Fibroblast of mammary gland (primary cell): Measurements from ENCODE around the gene CDIPT.

Experiments
- DNase-seq: peaks from one replicate; pipeline ENCODE4 v3.0.0-alpha.2; 2010; ENCODE audit warnings: low read depth
- H3K4me3 ChIP-seq: 2 replicates; pipeline ENCODE4 v1.5.1; 2011; ENCODE audit warnings: low read depth, mild to moderate bottlenecking, low read length, moderate library complexity; ENCODE audit not compliant: control insufficient read depth
- CTCF ChIP-seq: conservative IDR thresholded peaks from 2 replicates; pipeline ENCODE4 v1.5.1; 2011; ENCODE audit warnings: low read depth, low read length, inconsistent platforms; ENCODE audit not compliant: control insufficient read depth, insufficient read depth

The CDIPT gene

GRCh38 chr16:29815793-29816693, 47.0 kb downstream of the CDIPT start, which contains the start of gene PAGR1:
Gene PAGR1 (plus strand): TSS chr16:29816152. CDS start chr16:29816526, 374 bp downstream.
- peak within 1 kb of the TSS; percentile 80 for H3K4me3 ChIP-seq
- DNase-seq: peak; percentile 100
- TF ChIP-seq CTCF: peak; percentile 69

DNA sequence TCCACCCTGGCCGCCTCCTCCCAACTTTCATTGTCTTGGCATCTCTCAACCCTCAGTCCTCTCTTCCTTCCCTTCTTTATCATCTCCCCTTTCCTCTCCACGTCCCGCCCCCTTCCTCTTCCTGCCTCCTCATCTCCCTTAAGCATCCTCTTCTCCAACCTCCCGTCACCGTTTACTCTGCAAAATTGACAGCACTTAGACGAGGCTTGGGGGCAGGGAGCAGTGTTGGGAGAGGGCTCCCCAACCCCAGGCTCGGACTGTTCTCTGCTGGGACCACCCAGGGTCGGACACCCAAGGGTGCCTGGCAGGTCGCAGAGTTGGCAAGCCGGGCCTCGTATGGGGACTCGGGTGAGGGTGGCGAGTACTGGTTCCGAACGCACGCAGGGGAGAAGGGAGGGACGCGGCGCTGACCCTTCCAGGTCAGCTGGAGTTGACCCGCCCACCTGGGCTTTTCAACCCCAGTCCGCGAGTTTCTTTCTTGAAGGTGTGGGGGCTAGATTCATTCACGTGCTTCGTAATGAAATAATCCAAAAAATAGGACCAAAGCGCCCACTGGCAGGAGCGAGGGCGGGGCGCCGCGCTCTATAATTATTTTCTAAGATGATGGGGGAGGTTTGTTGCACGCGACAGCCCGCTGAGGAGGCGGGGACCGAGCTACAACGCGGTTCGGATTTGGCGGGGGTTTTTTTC, 47.8 kb downstream of the CDIPT start:
- no peak for DNase-seq
- TF ChIP-seq CTCF: no peak
- peak overlapping the region; percentile 80 for H3K4me3 ChIP-seq

DNA sequence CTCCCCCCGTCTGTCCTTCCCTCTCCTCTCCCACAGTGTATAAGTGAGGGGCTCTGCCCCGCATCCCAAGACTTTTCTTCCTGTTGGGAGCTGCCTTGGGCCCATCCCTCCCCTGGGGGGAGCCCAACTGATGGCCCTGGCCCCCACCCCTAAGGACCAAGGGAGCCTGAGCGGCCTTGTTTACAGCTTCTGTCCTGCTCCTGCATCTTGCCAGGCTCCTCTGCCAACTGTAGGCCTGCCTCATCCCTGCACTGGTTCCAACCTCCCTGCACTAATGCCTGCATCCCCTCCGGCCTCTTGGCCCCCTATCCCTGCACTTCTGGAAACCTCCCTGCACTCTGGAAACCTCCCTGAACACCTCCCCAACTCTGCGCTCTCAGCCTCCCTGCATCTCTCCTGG, 48.4 kb downstream of the CDIPT start:
- DNase-seq: no peak
- no peak overlapping the region for H3K4me3 ChIP-seq
- no peak for TF ChIP-seq CTCF

DNA sequence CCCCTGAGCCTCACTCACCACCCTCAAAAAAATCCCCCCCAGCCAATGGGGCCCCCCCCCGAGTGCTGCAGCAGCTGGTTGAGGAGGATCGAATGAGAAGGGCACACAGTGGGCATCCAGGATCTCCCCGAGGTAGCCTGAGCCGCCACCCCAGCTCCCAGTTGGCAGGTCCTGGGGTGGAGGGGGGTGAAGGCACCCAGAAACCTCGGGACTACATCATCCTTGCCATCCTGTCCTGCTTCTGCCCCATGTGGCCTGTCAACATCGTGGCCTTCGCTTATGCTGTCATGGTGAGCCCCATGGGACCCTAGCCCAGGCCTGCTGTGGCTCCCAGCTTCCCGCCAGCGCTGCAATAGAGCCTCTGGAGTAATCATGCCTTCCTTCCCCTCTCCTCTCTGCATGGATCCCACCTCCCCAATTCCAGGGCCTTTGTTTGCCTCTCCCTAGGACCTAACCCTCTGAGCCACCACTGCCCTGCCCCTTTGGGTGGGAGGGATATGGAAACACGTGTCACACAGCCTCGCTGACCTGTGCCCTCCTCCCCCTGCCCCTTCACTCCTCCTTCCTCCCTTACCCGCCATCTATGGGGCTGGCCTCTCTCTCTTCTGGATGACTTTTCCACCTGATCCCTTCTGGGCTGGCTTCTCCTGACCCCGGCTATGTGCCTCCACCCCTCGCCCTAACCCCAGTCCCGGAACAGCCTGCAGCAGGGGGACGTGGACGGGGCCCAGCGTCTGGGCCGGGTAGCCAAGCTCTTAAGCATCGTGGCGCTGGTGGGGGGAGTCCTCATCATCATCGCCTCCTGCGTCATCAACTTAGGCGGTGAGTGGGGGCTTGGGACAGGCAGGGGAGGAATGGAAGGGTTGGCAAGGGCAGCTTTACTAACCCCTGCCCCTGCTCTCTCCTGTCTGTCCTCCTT, 49.1 kb downstream of the CDIPT start:
- no peak for DNase-seq
- TF ChIP-seq CTCF: no peak
- no peak overlapping the region for H3K4me3 ChIP-seq

- peak overlapping the region; percentile 44 for H3K4me3 ChIP-seq
- no peak for DNase-seq
- no peak for TF ChIP-seq CTCF
These were observed 50.0 kb downstream of the CDIPT start for GRCh38 chr16:29812754-29813643.
